IPS-11a (cell line): Measurements from ENCODE around the gene SMCO3.
A peak's percentile ranks its signal among the peaks of the same experiment; 100 is the strongest.

Experiments used
- H3K4me3 ChIP-seq: one replicate; pipeline ENCODE4 v1.5.1; 2013; ENCODE audit warnings: low read depth, low read length, control low read depth

Gene SMCO3

GRCh38 chr12:14828892-14829291 is 14.9 kb upstream of the SMCO3 start:
- no peak overlapping the region for H3K4me3 ChIP-seq

GRCh38 chr12:14827043-14827442 is 13.1 kb upstream of the SMCO3 start:
- H3K4me3 ChIP-seq, result no peak overlapping the region

GRCh38 chr12:14826491-14826890 is 12.5 kb upstream of the SMCO3 start:
- H3K4me3 ChIP-seq, result no peak overlapping the region

- H3K4me3 ChIP-seq, result no peak overlapping the region
Measured at GRCh38 chr12:14825256-14825655, 11.3 kb upstream of the SMCO3 start.

- no peak overlapping the region for H3K4me3 ChIP-seq
Measured at GRCh38 chr12:14824012-14824634, 10.1 kb upstream of the SMCO3 start.

GRCh38 chr12:14811486-14811885 is 2.5 kb downstream of the SMCO3 start:
- no peak overlapping the region for H3K4me3 ChIP-seq

GRCh38 chr12:14810953-14811483 is 3.0 kb downstream of the SMCO3 start:
- H3K4me3 ChIP-seq, result no peak overlapping the region

GRCh38 chr12:14810167-14810952 is 3.6 kb downstream of the SMCO3 start:
- H3K4me3 ChIP-seq, result no peak overlapping the region

- peak overlapping the region; percentile 99 for H3K4me3 ChIP-seq
Measured at GRCh38 chr12:14803830-14804160, 10.2 kb downstream of the SMCO3 start.

- H3K4me3 ChIP-seq, result peak within 1 kb of the TSS; percentile 99
Measured at GRCh38 chr12:14803011-14803829, 10.8 kb downstream of the SMCO3 start, which contains the start of the genes C12orf60 and WBP11. TSS of gene C12orf60 (plus strand) at chr12:14803670. CDS start at chr12:14822936, 19,266 bp downstream. TSS of gene WBP11 (minus strand) at chr12:14803478. CDS start at chr12:14801383, 2,095 bp downstream.

GRCh38 chr12:14802721-14803010 is 11.3 kb downstream of the SMCO3 start:
- peak overlapping the region; percentile 99 for H3K4me3 ChIP-seq

- H3K4me3 ChIP-seq, result peak overlapping the region; percentile 99
Measured at GRCh38 chr12:14802247-14802646, 11.7 kb downstream of the SMCO3 start.

- no peak overlapping the region for H3K4me3 ChIP-seq
Measured at GRCh38 chr12:14795028-14795448, 18.9 kb downstream of the SMCO3 start.

- no peak overlapping the region for H3K4me3 ChIP-seq
Measured at GRCh38 chr12:14785568-14785967, 28.4 kb downstream of the SMCO3 start.

- no peak overlapping the region for H3K4me3 ChIP-seq
Measured at GRCh38 chr12:14784471-14784870, 29.5 kb downstream of the SMCO3 start.

- H3K4me3 ChIP-seq, result no peak overlapping the region
Measured at GRCh38 chr12:14782756-14783155, 31.2 kb downstream of the SMCO3 start.

GRCh38 chr12:14781563-14781962 is 32.4 kb downstream of the SMCO3 start:
- no peak overlapping the region for H3K4me3 ChIP-seq

GRCh38 chr12:14780859-14781258 is 33.1 kb downstream of the SMCO3 start:
- H3K4me3 ChIP-seq, result no peak overlapping the region

GRCh38 chr12:14779834-14780233 is 34.1 kb downstream of the SMCO3 start:
- no peak overlapping the region for H3K4me3 ChIP-seq

GRCh38 chr12:14777271-14777670 is 36.7 kb downstream of the SMCO3 start:
- H3K4me3 ChIP-seq, result no peak overlapping the region

GRCh38 chr12:14776236-14776961 is 37.6 kb downstream of the SMCO3 start:
- H3K4me3 ChIP-seq, result no peak overlapping the region
